A673 (cell line): ENCODE measurements around the gene KRT23. TPM values are rescaled to one million over a fixed set of nuclear protein-coding genes. Genes with fewer than 3 reads are reported as not detected.

ENCODE experiments used
- BruUV-seq: library from RNA; stranded (reverse); fragments of 400-500 nt; replicated peaks from 2 replicates; lab custom pipeline; 2021; lab: Mats Ljungman, UMichigan
- CTCF ChIA-PET: fragments of 300-600 bp; sonication (Branson Sonifier 250); formaldehyde crosslinking; loops from one replicate; lab custom pipeline; 2022; ENCODE audit warnings: antibody characterized with exemption; lab: Charles Lee
- POLR2A ChIA-PET: fragments of 300-600 bp; sonication (Branson Sonifier 250); formaldehyde crosslinking; loops from one replicate; lab custom pipeline; 2022; ENCODE audit warnings: antibody characterized with exemption; ENCODE audit not compliant: low non-redundant PET; lab: Charles Lee
- DNase-seq: peaks from one replicate; pipeline ENCODE4 v3.0.0-alpha.2; 2015; ENCODE audit warnings: low spot score
- H3K27ac ChIP-seq: fragments of 200-600 bp; sonication (generic); 2 replicates; pipeline ENCODE4 v1.5.1; 2016; ENCODE audit warnings: mixed run types, low read depth, mild to moderate bottlenecking, mixed read lengths, antibody characterized with exemption, low read length; ENCODE audit not compliant: poor library complexity, severe bottlenecking
- H3K27me3 ChIP-seq: fragments of 200-600 bp; sonication (generic); replicated peaks from 2 replicates; pipeline ENCODE4 v1.6.1; 2017; ENCODE audit warnings: mixed run types, low read depth, mild to moderate bottlenecking, mixed read lengths, antibody characterized with exemption, low read length; ENCODE audit not compliant: insufficient read depth, poor library complexity
- H3K36me3 ChIP-seq: fragments of 200-600 bp; sonication (generic); 2 replicates; pipeline ENCODE4 v1.6.1; 2016; ENCODE audit warnings: mixed run types, mild to moderate bottlenecking, mixed read lengths, antibody characterized with exemption, low read length; ENCODE audit not compliant: insufficient read depth, poor library complexity, severe bottlenecking
- H3K4me1 ChIP-seq: fragments of 200-600 bp; sonication (generic); 2 replicates; pipeline ENCODE4 v1.6.1; 2017; ENCODE audit warnings: mixed run types, mild to moderate bottlenecking, mixed read lengths, antibody characterized with exemption, low read length; ENCODE audit not compliant: insufficient read depth, poor library complexity, severe bottlenecking
- H3K4me3 ChIP-seq: fragments of 200-600 bp; sonication (generic); 2 replicates; pipeline ENCODE4 v1.5.1; 2016; ENCODE audit warnings: low read depth, mixed run types, mild to moderate bottlenecking, mixed read lengths, low read length; ENCODE audit not compliant: poor library complexity, severe bottlenecking
- H3K9me3 ChIP-seq: fragments of 200-600 bp; sonication (generic); 2 replicates; pipeline ENCODE4 v1.6.1; 2016; ENCODE audit warnings: mixed run types, low read depth, mild to moderate bottlenecking, mixed read lengths, antibody characterized with exemption, low read length; ENCODE audit not compliant: poor library complexity, severe bottlenecking
- CTCF ChIP-seq: fragments of 300-800, 200-600 bp; sonication (generic); conservative IDR thresholded peaks from 2 replicates; pipeline ENCODE4 v1.5.1; 2017; ENCODE audit warnings: low read depth, mild to moderate bottlenecking, antibody characterized with exemption, low read length, moderate library complexity, mixed read lengths
- EZH2 ChIP-seq: fragments of 200-600 bp; sonication (generic); IDR thresholded peaks from 2 replicates; pipeline ENCODE4 v1.6.1; 2017; ENCODE audit warnings: borderline replicate concordance, low read depth, mild to moderate bottlenecking, mixed read lengths, antibody characterized with exemption, low read length; ENCODE audit not compliant: poor library complexity, severe bottlenecking
- intact Hi-C: fragments of 100-400 bp; cut with micrococcal nuclease; formaldehyde crosslinking; loops from one replicate; pipeline ENCODE4 v1.10.0; 2022; ENCODE audit not compliant: unreplicated experiment
- total RNA-seq: library from RNA; stranded (reverse); gene quantifications from 2 replicates; pipeline ENCODE4 v1.2.3, GENCODE V29; 2021

The KRT23 gene
- total RNA-seq, 1 experiment from 2014 or later: not detected

GRCh38 chr17:40884708-40885512, 52.5 kb downstream of the KRT23 start, which contains the start of gene KRT20:
TSS of gene KRT20 (minus strand) at chr17:40885242. CDS start at chr17:40885185, 57 bp downstream.
- Histone ChIP-seq H3K27me3 (no peaks in the 10 kb centered on the region), H3K4me3 (no peak within 1 kb of the TSS), H3K36me3 (no peaks in the 10 kb centered on the region), H3K27ac (no peak within 1 kb of the TSS), H3K4me1 (no peaks in the 10 kb centered on the region), H3K9me3 (no peaks in the 10 kb centered on the region)
- BruUV-seq: no TSS peak
- intact Hi-C loops: no loop called here
- no peak for DNase-seq
- ChIA-PET CTCF (no interaction called here), POLR2A (no interaction called here)
- no peak for TF ChIP-seq EZH2

- POLR2A ChIA-PET: no interaction called here
- BruUV-seq: no TSS peak
Observed at GRCh38 chr17:40883626-40884334, 53.7 kb downstream of the KRT23 start.

GRCh38 chr17:40883031-40883430, 54.4 kb downstream of the KRT23 start:
- no TSS peak for BruUV-seq
- intact Hi-C loops: no loop called here
- Histone ChIP-seq H3K36me3 (no peaks in the 10 kb centered on the region), H3K4me3 (no peak overlapping the region), H3K9me3 (no peaks in the 10 kb centered on the region), H3K27me3 (no peaks in the 10 kb centered on the region), H3K4me1 (no peaks in the 10 kb centered on the region), H3K27ac (no peak overlapping the region)
- TF ChIP-seq CTCF: no peak
- TF ChIP-seq EZH2: no peak
- no peak for DNase-seq
- ChIA-PET CTCF (no interaction called here), POLR2A (no interaction called here)

More at GRCh38 chr17:40883626-40884334, 53.7 kb downstream of the KRT23 start:
- Histone ChIP-seq H3K27me3 (no peaks in the 10 kb centered on the region), H3K4me1 (no peaks in the 10 kb centered on the region), H3K27ac (no peak overlapping the region), H3K4me3 (no peak overlapping the region), H3K36me3 (no peaks in the 10 kb centered on the region), H3K9me3 (no peaks in the 10 kb centered on the region)
- intact Hi-C loops: no loop called here
- TF ChIP-seq EZH2: no peak
- TF ChIP-seq CTCF: no peak
- CTCF ChIA-PET: no interaction called here
- DNase-seq: no peak
